ENCODE results near the gene EFNA5.

Gene EFNA5

DNA sequence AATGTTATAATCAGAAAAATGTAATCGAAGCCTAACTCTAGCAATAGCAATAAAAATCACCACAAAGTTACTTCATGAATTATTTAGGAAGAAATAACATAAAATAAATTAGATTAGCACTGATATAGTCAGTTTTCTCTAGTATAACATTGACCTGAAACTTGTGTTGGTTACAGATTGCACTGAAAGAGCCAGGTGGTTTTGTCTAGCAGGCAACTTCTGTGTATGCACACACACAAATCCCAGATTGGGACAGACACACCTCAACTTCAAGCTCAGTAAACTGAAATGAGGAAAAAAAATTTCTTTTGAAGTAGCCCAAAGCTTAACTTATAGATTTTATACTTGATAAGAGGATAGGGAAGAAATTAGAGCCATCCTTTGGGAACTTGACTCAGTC is 129.3 kb downstream of the EFNA5 start:
- no peak for DNase-seq

DNA sequence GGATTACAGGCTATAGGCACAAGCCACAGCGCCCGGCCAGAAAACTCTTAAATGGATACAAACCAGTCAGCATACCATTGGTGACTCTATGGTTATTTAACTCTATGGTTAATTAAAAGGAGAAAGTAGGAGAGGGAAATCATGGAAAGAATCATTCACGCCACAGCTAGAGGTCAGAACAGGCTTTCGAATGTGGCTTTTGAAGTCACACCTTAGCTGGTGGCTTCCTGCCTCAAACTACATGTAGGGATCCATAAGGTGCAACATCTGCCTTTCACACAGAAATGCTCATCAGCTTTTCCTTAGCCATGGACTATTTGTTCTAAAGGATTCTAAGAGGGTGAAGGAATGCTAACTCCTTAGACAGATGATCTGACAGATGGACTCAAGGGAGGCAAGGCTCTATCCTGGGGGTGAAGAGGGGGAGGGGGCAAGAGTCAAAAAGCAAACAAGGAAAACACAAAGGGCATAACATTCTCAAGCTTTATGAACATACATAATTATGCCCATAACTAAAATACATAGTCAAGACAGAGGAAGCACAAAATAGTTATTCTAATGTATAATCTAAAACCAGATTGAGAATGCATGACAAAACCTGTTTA is 130.9 kb downstream of the EFNA5 start:
- DNase-seq, result no peak

DNA sequence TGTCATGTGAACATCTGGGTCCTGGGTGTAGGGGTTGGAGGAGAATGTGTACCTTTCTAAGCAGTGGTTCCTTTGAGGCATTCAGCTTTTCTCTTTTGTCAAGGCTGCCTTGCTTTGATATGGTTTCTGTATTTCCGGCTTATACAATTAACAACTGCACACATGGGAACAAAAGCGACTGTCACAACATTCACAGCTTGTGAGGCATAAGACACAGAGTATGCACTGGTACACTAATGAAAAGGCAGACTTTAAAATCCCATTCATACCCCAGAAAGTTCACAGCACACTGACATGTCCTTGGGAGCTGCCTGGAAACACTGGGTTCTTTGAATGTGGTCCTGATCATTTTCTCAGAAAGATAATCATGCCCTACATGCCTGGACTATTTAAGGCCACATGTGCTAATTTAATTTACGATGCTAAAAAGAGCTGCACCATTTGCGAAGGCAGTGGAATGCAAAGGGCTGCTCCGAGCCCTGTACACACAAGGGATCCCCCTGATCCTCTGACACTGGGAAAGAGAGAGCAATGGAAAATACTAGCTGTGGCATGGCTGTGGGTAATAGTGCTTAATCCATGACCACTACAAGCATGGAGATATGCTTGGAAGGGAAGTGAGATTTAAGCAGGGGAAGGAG is 131.8 kb downstream of the EFNA5 start:
- no peak for DNase-seq

DNA sequence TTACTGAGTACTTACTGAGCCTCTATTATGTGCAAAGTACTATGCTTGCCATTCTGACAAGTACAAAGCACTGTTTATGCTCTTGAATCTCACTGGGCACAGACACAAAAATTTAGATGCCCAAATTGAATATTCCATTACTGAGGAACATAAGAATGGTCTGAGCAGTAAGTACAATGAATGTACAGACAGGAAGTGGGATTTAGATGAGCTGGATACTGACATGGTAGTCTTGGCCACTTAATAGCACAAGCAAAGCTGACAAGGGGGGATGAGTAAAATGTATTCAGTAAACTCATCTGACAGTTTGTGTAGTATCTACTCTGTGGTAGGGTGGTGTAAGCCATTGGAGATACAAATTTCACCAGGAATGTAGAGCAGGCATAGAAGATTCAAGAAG is 132.4 kb downstream of the EFNA5 start:
- DNase-seq, result no peak

DNA sequence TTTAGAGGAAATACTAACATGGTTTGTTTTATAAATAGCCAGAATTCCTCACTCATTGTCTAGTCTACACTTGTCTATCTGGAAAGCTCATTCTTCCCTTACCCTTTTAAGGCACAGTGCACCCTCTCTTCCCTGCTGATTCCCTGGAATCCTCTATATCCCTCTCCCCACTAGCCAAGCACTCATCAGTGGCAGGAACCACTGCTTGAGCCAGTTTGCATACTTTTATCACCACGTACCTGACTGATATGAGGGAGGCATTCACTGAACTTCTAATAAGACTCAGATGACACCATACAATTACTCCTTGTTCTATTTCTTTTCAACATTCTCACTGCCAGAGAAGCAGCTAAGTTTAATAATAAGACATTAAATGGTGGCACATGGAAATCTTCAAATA is 134.9 kb downstream of the EFNA5 start:
- DNase-seq, result no peak

DNA sequence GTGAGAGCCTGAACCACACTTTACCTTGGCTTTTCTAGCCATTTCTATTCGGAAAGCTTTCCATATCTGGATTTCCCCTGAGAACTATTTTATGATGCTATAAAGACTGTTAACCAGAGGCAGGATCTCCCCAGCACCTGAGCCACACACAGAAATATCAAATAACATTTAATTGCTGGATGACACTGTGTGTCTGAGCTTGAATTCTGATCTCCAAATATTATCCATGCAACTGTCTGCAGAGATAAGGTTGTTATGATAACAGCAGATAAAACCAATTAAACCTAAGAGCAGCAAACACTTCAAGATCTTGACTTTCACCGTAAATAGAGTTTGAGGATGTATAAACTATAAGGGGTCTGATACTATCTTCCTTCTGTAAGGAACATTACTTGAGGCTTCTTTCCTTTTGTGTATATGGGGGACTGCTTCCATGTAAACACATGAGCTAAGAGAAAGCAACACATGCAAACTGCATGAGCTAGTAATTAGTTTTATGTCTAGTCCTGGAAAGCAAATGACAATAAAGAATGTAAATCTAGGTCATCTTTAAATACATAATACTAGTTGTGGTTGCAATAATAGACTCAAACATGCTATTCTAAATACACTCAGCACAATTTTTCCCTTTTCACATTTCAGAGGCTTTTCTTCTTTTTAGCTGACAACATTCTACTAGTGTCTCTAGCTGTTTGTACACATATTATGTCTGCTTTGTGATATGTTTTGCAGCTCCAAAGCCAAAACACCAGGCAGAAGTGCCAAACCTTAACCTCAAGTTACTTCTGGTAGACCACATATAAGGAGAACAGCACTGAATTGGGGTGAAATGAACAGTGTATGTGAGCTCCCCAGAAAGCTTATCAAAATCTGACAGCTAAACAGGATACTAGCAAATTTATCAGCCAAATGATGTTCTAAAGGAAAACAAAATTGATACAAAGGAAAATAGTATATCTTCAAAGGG is 136.5 kb downstream of the EFNA5 start:
- no peak for DNase-seq

DNA sequence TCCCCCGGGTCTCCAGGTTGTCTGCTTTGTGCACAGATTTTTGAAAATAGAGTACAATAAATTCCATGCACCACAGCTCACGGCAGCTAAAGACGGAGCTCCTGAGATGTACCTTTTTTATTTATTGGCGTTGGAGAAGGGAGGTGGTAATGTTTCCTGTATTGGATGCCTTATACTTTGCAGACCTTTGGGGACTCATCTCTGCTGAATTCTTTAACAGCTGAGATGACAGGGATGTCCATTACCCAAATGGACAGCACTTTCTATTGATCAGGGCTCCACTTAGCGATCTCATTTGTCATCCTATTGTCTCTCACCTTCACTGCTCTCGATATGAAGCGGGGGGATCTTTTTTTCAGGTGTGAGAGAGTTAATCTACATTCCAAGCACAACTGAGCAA is 137.8 kb downstream of the EFNA5 start:
- no peak for DNase-seq

DNA sequence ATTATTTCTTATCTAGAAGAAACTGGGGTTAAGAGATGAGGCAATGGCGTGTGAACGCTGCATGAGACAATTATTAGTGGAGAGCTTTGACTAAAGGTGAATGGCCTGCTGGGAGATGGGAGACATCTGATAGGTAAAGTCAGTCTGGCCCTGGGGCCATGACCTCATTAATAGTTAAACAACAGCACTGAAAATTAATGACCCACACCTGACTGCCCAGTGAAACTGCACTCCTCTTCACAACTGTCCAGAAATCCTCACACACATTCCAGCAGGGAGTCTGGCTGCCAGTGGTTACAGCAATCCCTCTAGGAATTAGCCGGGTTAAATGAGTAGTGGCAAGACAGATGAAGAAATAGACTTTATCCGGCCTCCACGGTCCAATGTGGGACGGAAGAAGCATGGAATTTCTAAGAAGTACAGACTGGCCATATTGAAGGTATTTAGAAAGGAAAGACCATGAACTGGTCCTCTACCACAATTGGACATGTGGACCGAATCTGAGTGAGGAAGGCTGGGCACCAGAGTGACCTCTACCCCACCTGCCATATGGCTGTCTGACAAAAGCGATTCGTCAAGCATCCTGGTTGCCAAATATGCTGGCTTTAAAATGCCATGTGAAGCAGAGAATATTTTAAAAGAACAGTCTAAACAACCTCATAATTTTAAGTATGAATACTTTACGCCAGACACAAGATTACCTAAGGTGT is 138.4 kb downstream of the EFNA5 start:
- DNase-seq, result no peak

DNA sequence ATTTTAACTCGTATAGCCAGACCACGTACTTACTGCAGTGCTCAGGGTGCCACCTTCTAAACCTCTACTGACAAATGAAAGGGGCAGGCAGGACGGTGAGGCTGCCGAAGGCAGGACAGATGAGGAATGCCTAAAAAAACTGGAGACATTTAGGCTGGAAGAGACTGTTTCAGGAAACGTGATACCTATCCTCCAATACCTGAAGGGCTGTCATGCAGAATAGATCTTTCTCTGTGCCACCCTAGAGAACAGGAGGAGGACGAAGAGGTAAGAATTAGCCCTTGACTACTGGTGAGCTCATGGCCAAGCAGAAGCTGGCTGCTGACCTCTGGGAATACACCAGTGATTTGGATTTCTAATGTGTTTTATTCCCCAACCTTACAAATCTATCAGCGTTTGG is 139.4 kb downstream of the EFNA5 start:
- DNase-seq, result no peak

DNA sequence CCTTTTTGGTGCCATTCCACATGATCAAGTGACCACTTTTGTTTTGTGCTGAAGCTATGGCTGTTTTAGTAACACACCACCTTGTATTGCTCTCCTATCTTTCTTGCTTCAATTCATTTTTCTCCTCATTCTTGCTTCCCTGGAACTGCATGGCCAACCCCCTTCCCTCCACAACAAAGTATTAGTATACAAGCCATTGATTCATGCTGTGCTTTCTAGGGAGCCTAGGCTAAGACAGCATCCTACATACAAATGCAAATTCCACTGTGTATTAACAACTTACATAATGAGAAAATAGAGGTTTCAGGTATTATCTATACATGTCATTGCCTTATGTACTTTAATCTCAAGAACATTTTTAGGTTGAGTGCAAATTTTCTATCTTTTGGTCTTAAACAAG is 141.1 kb downstream of the EFNA5 start:
- no peak for DNase-seq

DNA sequence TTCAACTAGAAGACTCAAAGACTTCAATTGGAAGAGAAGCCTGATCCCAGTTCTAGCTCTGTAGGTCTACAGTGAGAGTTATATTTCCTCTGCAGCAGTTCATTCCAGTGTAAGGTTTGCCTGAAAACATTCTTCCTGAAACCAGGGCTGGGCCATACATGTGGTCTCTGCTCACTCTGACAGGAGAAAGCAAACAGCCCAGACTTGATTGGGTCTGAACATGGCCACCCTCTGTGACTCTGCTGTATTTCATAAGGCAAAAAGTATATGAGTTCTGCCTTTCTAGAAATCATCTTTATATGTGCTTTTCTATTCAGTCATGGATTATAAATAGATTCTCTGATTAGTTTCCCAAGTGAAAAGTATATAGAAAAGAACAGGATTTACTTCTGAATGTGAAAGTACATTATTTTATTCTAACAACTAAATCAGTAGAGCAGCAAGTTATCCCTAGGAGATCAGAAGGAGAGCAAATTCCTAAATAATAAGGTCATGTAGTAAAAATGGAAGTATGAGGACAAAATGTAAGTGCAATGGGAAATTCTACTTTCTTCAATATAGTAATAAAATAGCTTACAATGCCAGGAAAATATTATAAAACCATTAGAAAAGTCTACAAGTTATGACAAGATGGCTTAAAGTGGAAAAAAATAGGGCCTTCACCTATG is 144.3 kb downstream of the EFNA5 start:
- DNase-seq, result no peak

DNA sequence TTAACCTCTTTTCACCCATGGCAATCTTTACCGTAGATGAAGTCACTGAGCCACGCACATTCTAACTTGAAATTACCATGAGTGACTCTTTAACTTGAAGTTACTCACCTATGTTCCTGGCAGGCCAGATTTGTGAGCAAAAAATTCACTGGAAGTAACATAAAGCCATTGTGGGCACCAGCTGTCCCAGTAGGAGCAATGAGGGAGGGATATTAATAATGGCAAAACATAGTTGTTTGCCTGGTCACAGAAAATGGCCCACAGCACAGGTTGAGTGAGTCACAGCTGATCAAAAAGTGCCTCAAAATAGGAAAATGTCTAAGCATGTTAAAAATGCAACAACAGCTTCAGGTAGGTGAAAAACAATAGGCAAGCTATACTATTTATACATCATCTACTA is 146.6 kb downstream of the EFNA5 start:
- no peak for DNase-seq

DNA sequence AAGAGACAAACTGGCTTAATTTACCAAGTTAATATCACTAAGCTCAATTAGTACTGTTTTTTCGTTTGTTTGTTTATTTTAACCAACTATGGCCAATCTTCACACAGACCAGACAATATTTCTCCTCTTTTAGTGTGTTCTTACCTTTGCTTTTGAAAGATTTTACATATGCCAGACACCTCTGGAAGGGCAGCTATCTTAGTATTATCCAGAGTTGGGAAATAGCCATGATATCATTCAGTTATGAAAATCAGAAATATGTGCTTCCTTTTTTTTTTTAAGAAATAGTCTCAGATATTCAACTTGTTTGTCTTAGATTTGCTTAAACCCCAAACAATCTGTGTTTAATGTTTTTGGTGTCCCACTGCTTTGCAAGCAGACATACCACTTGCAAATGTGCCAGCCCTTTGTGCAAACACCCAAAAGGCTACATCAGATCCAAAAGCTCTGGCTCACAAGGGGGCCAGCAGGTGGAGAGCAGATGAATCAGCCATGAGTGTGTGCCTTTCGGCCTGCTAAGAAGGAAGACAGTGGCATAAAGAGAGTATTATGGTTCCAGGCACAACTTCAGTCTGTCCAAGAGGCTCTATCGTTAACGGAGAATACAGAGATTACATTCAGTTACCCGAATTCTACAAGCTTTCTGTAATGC is 147.6 kb downstream of the EFNA5 start:
- no peak for DNase-seq

DNA sequence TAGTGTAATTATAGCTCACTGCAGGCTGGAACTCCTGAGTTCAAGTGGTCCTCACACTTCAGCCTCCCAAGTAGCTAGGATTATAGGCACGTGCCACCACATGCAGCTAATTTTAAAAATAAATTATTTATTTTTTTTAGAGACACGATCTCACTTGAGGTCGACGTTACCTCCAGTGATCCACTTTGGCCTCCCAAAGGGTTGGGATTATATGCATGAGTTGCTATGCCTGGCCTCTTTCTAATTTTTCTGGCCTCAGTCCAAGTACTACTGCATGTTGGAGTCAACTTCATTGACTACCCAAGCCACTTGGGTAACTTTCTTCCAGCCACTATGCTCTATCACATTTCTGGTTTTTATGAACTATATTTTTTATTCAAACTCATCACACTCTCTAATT is 148.3 kb downstream of the EFNA5 start:
- no peak for DNase-seq

DNA sequence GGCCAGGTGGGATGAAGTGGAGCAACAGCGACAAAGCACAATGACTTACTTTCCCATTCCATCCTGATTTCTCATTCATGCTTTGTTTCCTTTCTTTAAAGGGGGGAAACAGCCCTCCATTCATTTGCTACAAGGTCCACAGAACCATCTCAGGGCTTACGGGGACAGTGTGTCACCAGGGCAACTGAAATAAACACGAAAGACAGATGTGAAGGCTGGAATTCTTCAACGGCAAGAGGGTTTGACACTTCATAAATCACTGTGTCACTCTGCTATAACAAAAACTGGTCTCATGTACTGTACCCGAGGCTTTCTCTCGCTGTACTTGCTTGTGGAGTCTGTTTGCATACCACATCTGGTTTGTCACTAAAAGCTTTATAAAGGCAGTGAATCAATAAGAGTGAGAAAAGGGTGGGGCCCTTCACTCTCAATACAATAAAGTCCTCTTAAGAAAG is 150.8 kb downstream of the EFNA5 start:
- DNase-seq, result no peak

DNA sequence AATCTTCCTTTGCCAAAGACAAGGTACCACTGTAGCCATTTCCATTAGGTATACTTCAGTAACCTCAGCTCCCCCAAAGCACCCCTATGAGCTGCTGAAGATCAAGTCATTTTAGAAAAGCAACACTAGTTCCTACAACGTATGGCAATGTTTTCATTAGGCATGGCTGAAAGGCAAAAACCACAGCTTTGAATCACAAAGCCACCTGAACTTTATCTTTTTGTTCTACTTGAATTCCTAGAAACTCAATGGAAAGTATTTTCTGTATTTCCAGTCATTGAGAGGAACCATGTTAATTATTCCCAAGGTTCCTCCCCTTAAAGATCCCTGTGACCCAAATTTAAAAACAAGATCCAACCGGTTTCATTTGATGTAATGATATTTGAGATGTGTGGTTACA is 152.1 kb downstream of the EFNA5 start:
- no peak for DNase-seq

DNA sequence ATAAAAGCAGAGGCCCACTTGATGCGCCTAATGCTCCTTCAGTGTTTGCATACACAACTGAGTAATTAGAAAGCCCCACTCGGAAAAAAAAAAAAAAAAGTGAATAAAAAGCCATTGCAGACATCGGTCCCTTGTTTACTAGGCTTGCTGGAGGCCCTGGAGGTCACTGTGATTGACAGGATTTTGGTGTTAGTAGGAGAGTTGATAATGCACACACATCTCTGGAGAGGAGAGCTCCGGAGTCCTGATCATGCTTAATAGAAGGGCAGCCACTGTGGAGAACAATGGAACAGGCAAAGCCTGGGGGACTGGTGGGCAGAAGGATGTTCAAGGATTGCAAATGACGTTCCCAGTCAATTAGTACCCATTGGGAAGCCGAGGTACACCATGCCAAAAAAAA is 152.5 kb downstream of the EFNA5 start:
- no peak for DNase-seq

DNA sequence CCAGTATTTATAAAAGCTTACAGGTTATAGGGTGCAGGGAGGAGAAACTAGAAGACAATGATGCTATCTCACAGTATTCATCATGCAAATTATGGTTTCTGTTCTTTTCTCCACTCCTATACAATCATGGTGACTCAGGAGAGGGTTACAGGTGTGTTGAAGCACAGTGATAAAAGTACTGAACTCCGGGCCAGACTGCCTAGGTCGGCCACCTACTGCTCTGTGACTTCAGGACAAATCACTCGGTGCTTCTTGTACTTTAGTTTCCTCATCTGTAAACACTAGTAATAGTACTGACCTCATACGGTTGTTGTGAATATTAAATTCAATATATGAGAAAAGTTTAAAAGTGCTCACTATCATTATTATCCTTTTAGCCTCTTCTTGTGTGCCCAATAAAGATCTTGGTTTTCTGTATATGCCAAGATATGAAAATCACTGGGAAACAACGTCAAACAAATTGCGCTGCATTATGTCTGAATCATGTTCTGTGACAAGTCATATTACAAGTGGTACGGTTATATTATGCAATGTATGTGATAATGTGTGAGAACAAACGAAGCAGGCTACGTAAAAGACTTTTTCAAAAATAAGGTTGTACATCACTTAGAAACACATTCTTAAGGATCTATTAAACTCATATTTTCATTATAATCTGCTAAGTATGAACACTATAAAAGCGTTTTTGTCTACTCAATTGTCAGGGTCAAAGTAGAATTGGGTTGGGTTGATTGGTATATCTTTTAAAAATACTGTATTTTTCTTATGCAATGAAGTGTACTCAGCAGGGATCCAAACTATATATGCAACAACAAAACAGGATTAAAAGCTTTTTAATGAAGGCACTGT is 153.3 kb downstream of the EFNA5 start:
- DNase-seq, result no peak

DNA sequence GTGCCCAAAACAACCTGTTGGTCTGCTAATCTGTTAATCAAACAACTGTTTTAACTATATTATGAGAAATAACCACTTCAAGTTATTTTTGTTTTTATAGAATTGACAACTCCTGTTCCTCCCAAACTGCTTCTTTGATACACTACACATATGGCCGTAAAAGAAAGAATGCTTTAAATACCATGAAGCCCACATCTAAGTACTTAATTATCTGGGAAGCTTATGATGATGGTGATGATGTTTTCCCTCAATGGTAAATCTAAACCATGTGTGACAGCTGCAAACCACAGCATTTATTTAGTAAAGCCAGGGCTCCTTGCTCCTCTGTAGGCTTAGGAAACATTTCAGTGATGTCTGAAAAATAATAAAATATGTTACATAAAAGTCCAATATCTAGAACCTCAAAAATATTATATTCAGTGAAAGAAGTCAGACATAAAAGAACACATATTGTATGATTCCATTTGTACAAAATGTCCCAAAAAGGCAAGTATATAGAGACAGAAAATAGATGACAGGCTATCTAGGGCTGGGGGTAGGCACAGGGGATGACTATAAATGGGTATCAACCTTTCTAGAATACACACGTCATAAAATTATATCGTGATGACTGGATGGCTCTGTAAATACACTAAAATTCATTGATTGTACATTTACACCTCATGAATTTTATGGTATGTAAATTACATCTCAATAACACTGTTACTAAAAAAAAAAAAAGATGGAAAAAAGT is 154.1 kb downstream of the EFNA5 start:
- no peak for DNase-seq

DNA sequence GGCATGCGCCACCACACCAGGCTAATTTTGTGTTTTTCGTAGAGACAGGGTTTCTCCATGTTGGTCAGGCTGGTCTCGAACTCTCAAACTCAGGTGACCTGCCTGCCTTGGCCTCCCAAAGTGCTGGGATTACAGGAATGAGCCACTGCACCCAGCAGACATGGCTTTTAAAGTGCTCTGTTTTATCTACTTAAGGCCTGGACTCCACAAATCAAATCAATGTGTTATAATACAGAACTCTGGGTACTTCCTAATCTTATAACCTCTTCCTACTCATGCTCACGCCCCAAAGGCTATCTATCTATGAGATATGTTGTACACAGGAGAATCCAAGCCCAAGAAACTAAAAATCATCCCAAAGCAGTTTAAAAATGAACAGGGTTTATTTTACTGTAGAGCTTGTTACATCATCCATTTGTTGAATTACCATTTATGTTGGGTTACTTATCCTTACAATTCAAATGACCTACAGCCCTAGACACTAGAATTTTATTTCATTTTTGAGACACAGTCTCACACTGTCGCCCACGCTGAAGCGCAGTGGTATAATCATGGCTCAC is 155.1 kb downstream of the EFNA5 start:
- no peak for DNase-seq

All from activated CD8-positive, alpha-beta memory T cell treated with anti-CD3 and anti-CD28 coated beads, Interleukin-2, amount 50 U/mL, for 48 hours (primary cell).